GM19193 (cell line): ENCODE measurements around the gene TEC.
A peak's percentile ranks its signal among the peaks of the same experiment; 100 is the strongest.

Experiments
- POLR2A ChIP-seq: IDR thresholded peaks from 4 replicates; pipeline ENCODE4 v1.6.1; 2011; ENCODE audit not compliant: insufficient read depth, insufficient read length; ENCODE audit errors: extremely low read depth

TEC gene

GRCh38 chr4:48226199-48226598, 43.4 kb downstream of the TEC start:
- no peak for TF ChIP-seq POLR2A

GRCh38 chr4:48225368-48226141, 44.1 kb downstream of the TEC start:
- TF ChIP-seq POLR2A, result no peak

GRCh38 chr4:48224606-48225005, 45.0 kb downstream of the TEC start:
- TF ChIP-seq POLR2A, result no peak

GRCh38 chr4:48223633-48224295, 45.9 kb downstream of the TEC start:
- no peak for TF ChIP-seq POLR2A

- no peak for TF ChIP-seq POLR2A
These were observed 47.1 kb downstream of the TEC start for GRCh38 chr4:48222491-48222890.

- no peak for TF ChIP-seq POLR2A
These were observed 53.1 kb downstream of the TEC start for GRCh38 chr4:48216563-48216962.

- no peak for TF ChIP-seq POLR2A
These were observed 53.7 kb downstream of the TEC start for GRCh38 chr4:48215977-48216376.

- no peak for TF ChIP-seq POLR2A
These were observed 57.5 kb downstream of the TEC start for GRCh38 chr4:48212165-48212564.

GRCh38 chr4:48210966-48211328, 58.7 kb downstream of the TEC start:
- no peak for TF ChIP-seq POLR2A

GRCh38 chr4:48205626-48206025, 64.0 kb downstream of the TEC start:
- no peak for TF ChIP-seq POLR2A

GRCh38 chr4:48205107-48205506, 64.5 kb downstream of the TEC start:
- no peak for TF ChIP-seq POLR2A

GRCh38 chr4:48203819-48204218, 65.8 kb downstream of the TEC start:
- TF ChIP-seq POLR2A, result peak; percentile 6

GRCh38 chr4:48197643-48198237, 71.9 kb downstream of the TEC start:
- no peak for TF ChIP-seq POLR2A

- peak; percentile 14 for TF ChIP-seq POLR2A
These were observed 72.7 kb downstream of the TEC start for GRCh38 chr4:48196758-48197504.

- no peak for TF ChIP-seq POLR2A
These were observed 73.8 kb downstream of the TEC start for GRCh38 chr4:48195853-48196252.
